B cell (primary cell): ENCODE results near the gene PCDHGA2.

ENCODE experiments used
- EZH2 ChIP-seq: IDR thresholded peaks from 2 replicates; pipeline ENCODE4 v1.6.1; 2012; ENCODE audit warnings: borderline replicate concordance, low read depth, mild to moderate bottlenecking, moderate library complexity, low read length; ENCODE audit not compliant: insufficient read depth, poor library complexity, severe bottlenecking
- TF ChIP-seq, protein P1 (sequence below): fragments of 200-600 bp; IDR thresholded peaks from one replicate; pipeline ENCODE4 v1.8.0; 2022; ENCODE audit warnings: antibody characterized with exemption, mild to moderate bottlenecking

DNA sequence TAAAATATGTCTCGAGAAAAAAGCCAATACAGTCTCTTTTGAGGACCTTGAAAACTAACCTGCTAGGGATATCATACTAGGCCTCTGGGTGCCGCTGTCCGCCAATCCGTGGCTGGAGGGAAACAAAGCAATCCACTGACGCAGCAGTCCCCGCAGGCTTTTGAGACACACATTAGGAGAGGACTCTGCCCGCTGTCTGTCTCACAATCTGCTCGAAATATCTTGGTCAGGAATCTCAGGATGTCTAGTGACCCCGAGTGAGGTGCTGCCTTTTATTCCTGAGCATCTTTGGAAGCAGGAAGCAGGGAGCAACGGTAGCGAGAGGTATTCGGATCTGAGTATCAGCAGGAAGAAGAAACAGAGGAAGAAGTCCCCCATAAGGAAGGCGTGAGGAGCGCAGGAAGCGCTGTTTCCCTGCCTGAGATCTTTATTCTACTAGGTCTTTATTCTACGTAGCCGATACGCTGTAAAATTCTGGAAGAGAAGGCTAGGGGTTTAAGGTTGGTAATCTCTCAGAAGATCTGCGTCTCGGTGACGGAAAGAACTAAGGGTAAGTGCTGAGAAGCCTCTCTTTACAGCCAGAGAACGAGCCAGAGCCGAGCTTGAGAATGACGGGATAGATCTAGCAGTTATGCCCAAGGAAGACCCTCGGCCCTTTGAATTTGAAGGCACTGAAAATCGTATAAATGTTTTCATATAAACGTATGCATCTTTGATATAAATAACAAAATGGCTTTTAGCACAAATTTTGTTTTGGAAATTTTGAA, 12.3 kb upstream of the PCDHGA2 start:
- TF ChIP-seq, protein P1, sequence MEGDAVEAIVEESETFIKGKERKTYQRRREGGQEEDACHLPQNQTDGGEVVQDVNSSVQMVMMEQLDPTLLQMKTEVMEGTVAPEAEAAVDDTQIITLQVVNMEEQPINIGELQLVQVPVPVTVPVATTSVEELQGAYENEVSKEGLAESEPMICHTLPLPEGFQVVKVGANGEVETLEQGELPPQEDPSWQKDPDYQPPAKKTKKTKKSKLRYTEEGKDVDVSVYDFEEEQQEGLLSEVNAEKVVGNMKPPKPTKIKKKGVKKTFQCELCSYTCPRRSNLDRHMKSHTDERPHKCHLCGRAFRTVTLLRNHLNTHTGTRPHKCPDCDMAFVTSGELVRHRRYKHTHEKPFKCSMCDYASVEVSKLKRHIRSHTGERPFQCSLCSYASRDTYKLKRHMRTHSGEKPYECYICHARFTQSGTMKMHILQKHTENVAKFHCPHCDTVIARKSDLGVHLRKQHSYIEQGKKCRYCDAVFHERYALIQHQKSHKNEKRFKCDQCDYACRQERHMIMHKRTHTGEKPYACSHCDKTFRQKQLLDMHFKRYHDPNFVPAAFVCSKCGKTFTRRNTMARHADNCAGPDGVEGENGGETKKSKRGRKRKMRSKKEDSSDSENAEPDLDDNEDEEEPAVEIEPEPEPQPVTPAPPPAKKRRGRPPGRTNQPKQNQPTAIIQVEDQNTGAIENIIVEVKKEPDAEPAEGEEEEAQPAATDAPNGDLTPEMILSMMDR, result peak; percentile 69
- TF ChIP-seq EZH2, result no peak
